Peyer's patch (tissue), 4 donors: Measurements from ENCODE around the gene RAD51B.

Experiments
- POLR2A ChIP-seq, 2 donors: fragments of 450-650 bp; IDR thresholded peaks; one replicate each; pipeline ENCODE4 v1.5.1; 2017; ENCODE audit warnings: antibody characterized with exemption in 2 of 2, mild to moderate bottlenecking in 2 of 2, moderate library complexity in 2 of 2
- TF ChIP-seq, protein P1 (sequence below), 6 experiments: fragments of 450-650 bp in 4 of 6; fragments of 200-600 bp in 2 of 6; sonication (generic) in 1 of 6; IDR thresholded peaks; one replicate each; pipeline ENCODE4 v1.5.1; 2017 to 2019; ENCODE audit warnings: antibody characterized with exemption in 6 of 6, mild to moderate bottlenecking in 3 of 6, moderate library complexity in 1 of 6

DNA sequence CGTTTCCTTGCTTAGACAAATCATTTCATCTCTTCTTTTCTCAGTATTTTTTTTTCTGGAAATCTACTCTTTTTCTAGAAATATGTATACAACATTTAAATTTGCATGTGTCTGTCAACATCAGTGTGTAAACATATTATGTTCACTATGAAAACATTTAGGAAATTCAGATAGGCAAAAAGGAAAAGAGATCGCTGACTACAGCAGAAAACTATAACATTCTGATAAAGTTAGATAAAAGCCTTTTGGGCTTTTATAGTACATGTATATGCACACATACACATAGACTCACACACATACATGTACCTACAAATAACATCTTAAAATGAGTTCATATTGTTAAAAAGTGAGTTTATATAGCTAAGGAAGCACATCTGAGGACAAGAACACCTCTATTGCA lies 142.1 kb downstream of the RAD51B start:
- TF ChIP-seq, protein P1, sequence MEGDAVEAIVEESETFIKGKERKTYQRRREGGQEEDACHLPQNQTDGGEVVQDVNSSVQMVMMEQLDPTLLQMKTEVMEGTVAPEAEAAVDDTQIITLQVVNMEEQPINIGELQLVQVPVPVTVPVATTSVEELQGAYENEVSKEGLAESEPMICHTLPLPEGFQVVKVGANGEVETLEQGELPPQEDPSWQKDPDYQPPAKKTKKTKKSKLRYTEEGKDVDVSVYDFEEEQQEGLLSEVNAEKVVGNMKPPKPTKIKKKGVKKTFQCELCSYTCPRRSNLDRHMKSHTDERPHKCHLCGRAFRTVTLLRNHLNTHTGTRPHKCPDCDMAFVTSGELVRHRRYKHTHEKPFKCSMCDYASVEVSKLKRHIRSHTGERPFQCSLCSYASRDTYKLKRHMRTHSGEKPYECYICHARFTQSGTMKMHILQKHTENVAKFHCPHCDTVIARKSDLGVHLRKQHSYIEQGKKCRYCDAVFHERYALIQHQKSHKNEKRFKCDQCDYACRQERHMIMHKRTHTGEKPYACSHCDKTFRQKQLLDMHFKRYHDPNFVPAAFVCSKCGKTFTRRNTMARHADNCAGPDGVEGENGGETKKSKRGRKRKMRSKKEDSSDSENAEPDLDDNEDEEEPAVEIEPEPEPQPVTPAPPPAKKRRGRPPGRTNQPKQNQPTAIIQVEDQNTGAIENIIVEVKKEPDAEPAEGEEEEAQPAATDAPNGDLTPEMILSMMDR (IDR thresholded peaks at IDR 0.05), result no peak
- no peak for TF ChIP-seq POLR2A (IDR thresholded peaks at IDR 0.05)
